ENCODE results near the gene CHDH.

Gene CHDH

GRCh38 chr3:53780806-53781205 lies 65.4 kb downstream of the CHDH start:
- no peak for DNase-seq

GRCh38 chr3:53780171-53780570 lies 66.0 kb downstream of the CHDH start:
- DNase-seq, result no peak

- no peak for DNase-seq
These were observed 68.1 kb downstream of the CHDH start for GRCh38 chr3:53778153-53778552.

- DNase-seq, result no peak
These were observed 68.8 kb downstream of the CHDH start for GRCh38 chr3:53777468-53777867.

- no peak for DNase-seq
These were observed 69.6 kb downstream of the CHDH start for GRCh38 chr3:53776494-53777101.

- DNase-seq, result no peak
These were observed 70.4 kb downstream of the CHDH start for GRCh38 chr3:53775834-53776251.

DNA sequence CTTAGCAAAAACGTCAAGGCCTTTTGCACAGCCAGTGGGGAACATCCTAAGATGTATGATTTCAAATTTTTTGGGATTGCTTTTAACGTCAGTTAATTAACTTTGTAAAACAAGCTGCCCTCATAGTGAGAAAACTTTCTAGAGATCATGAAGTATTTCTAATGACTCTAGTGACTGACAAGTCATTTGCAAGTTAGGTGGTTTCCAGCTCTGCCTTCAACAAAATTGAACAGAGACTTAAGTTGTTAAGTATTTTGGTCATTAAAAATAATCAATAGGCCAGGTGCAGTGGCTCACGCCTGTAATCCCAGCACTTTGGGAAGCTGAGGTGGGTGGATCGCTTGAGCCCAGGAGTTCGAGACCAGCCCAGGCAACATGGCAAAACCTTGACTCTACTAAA lies 71.2 kb downstream of the CHDH start:
- DNase-seq, result no peak

- no peak for DNase-seq
These were observed 71.8 kb downstream of the CHDH start for GRCh38 chr3:53774414-53774813.

GRCh38 chr3:53773611-53774368 lies 72.4 kb downstream of the CHDH start:
- no peak for DNase-seq

DNA sequence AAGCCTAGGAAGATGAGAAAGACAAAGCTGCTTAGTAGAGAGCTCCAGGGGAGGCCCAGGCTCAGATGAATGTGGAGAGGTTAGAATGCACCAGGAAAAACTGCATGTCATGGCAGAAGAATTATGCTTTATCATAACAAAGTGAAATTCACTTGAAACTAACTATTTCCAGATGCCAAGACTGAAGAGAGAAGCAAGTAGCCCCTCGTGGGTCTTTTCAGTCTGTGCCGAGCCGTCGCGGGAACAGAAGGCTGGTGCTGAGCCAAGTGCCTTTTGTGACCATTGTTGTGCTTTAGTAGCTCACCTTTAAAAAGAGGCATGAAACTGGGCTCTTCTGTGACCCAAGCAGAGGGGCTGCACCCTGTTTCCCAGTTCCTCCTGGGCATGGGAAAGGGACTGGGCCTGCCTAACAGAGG lies 73.2 kb downstream of the CHDH start:
- DNase-seq, result no peak

DNA sequence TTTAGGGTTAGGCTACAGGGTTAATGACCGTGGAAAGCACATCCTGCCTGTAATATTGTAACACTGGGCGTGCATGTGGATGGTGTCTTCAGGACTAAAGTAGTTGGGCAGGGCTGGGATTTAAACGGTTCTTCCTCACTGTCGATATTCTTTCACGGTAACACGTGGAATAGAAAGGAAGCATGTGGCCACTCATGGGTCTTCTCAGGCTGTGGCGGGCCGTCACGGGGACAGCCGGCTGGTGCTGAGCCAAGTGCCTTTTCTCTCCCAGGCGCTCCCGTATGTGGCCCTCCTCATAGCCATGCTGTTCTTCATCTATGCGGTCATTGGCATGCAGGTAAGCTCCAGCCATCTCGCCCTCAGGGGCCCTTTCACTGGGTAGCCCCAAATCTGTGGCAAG lies 73.7 kb downstream of the CHDH start:
- DNase-seq, result no peak

DNA sequence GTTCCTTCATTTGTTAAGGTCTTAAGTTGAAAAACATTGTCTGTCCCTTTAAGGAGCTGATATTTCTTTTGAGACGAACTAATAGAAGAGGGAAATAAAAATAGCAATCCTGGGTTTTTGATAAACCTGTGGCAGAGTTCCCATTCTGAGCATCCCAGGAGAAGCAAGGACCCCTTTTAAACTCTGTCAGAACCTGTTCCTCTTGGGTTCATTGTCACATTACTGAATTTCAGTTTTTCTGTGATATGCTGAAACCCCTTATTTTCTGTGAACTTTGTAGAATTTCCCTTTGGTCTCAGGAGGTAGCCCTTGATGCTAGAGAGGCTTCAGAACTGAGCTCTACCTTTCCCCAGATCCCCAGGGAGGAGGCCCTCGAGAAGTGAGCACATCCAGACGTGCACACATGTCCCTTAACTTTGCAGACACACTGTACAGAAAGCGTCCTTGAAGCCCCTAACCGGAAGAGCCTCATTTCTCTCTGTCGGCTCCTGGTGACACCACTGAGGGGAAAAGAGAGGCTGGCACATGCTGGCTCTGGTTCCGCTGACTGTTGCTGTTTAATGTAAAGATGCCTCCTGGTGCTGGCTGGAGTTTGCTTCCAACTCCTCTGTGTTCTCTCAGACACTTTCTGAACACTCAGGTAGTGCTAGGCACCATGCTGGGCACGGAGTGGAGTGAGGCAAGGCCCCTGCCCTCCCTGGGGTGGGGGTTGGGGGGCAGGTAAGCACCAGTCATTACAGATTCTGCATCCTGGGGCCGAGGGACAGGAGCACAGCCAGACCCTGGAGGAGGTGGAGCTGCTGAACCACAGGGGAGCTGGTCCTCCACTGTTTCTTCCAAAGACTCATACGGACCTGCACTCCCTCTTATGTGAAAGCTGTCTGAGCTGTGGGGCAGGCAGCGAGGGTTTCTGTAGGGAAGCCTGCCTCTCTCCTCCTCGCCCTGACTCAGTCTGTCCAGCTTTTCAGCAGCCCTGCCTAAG lies 77.5 kb downstream of the CHDH start:
- no peak for DNase-seq

DNA sequence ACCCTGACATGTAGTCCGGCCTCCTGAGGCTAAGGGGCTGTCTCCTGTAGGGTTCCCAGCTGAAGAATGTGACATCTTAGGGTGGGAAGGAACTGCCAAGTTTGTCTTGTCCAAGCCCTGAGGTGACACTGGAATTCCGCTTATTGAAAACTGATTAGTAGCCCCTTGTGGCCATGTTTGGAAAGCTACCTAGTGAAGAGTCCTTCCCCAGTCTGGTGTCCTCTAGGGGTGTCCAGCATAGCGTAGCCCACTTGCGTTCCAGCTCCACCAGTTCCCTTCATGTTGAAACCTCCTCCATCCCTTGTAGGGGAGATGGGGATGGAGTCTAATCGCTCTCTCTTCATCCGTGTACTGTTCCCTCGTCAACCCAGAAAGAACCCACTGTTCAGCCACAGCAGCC lies 79.5 kb downstream of the CHDH start:
- no peak for DNase-seq

DNA sequence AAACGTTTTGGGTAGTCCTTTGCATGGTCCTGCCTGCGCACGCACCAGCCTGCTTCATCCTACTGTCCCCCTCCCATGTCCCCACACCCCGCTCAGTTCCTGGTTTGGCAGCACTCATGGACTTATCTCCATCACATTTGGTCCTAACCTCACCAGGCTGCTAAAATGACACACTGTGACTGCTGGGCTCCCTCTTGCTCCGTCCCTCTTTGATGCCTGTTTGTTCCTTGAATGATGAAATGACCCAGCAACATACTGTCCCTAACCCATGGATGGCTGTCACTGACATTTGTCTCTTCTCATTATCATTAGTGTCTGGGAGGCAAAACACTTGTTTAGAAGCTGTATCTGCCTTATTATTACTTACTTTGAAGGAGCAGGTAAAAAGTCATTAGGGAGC lies 80.5 kb downstream of the CHDH start:
- DNase-seq, result no peak

DNA sequence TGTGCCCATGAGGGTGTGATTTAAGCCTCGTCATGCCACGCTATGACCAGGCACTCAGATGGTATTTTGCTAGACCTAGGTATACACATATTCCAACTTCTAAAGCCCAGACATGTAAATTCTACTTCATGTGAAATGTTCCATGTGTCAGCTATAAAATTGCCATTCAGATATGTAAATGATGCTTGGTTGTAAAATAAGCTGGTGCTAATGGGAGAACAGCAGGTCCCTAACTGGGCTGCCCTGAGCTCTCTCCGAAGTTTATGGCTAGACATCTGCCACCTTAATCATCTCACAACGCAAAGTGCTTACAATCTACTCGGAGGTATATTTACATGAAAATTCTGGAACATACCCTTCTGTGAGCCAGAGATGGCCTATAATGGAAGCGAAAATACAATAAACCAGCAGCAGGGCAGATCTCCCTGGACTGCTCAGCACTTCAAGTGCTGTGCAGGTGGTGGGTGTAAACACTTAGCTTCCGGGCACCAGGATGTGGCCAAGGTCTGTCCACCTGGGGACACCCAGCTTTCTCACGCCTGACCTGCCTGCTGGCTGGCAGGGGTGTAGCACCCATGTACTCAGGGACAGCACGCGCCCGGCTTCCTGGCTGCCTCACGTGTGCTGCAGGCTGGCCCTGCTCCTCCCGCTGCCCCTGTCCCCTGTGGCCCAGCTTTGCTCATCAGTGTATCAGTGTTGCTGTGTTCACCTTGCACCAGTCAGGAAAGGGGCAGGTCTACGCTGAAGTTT lies 82.0 kb downstream of the CHDH start:
- DNase-seq, result no peak

- no peak for DNase-seq
These were observed 82.9 kb downstream of the CHDH start for GRCh38 chr3:53763353-53763752.

All from hippocampal formation (tissue), 2 donors.